ENCODE results near the gene SKI. TPM values are rescaled to one million over a fixed set of nuclear protein-coding genes. Genes with fewer than 3 reads are reported as not detected.

The SKI gene
- total RNA-seq, 3 donors from 2014 or later, result 26.8 to 86.6 (median 29.0) TPM

GRCh38 chr1:2248854-2249558 lies 20.9 kb downstream of the SKI start:
- DNase-seq, result peak in 1 of 3 donors; percentile 29
- TF ChIP-seq CTCF (IDR thresholded peaks at IDR 0.05), result no peak
- intact Hi-C loops (cut with DNase I, micrococcal nuclease), result no loop called here
- Histone ChIP-seq H3K9me3 (no peaks in the 10 kb centered on the region), H3K36me3 (ENCODE audit: low read depth) (no peaks in the 10 kb centered on the region), H3K4me1 (ENCODE audit: low read depth) (peaks cover 58% of the 10 kb centered on the region), H3K4me3 (no peak overlapping the region)
- ATAC-seq, result no peak

GRCh38 chr1:2249559-2249906 lies 21.4 kb downstream of the SKI start:
- H3K4me1 ChIP-seq (ENCODE audit: low read depth), result peaks cover 62% of the 10 kb centered on the region
- no peak for ATAC-seq
- intact Hi-C loops (cut with DNase I, micrococcal nuclease), result no loop called here
- no peaks in the 10 kb centered on the region for H3K36me3 ChIP-seq (ENCODE audit: low read depth)
- no peak for TF ChIP-seq CTCF (IDR thresholded peaks at IDR 0.05)
- no peak for DNase-seq
- H3K4me3 ChIP-seq, result no peak overlapping the region
- no peaks in the 10 kb centered on the region for H3K9me3 ChIP-seq

- intact Hi-C loops (cut with DNase I, micrococcal nuclease), result no loop called here
- no peak for TF ChIP-seq CTCF (IDR thresholded peaks at IDR 0.05)
- DNase-seq (peak in 1 of 3 donors; percentile 55), ATAC-seq (peak; percentile 60)
- H3K4me1 ChIP-seq (ENCODE audit: low read depth), result peaks cover 64% of the 10 kb centered on the region
- H3K4me3 ChIP-seq, result no peak overlapping the region
- H3K36me3 ChIP-seq (ENCODE audit: low read depth), result no peaks in the 10 kb centered on the region
- peaks cover 3% of the 10 kb centered on the region for H3K9me3 ChIP-seq
Measured at GRCh38 chr1:2250721-2251281, 22.7 kb downstream of the SKI start.

- ATAC-seq (no peak), DNase-seq (peak in 1 of 3 donors; percentile 23)
- H3K9me3 ChIP-seq, result peaks cover 4% of the 10 kb centered on the region
- H3K36me3 ChIP-seq (ENCODE audit: low read depth), result no peaks in the 10 kb centered on the region
- H3K4me3 ChIP-seq, result no peak overlapping the region
- H3K4me1 ChIP-seq (ENCODE audit: low read depth), result peaks cover 58% of the 10 kb centered on the region
- no peak for TF ChIP-seq CTCF (IDR thresholded peaks at IDR 0.05)
- intact Hi-C loops (cut with DNase I, micrococcal nuclease), result no loop called here
Measured at GRCh38 chr1:2251363-2251762, 23.2 kb downstream of the SKI start.

- intact Hi-C loops (cut with DNase I, micrococcal nuclease), result no loop called here
- no peak for ATAC-seq
- peaks cover 56% of the 10 kb centered on the region for H3K4me1 ChIP-seq (ENCODE audit: low read depth)
- peak in 1 of 3 donors; percentile 31 for DNase-seq
- no peak for TF ChIP-seq CTCF (IDR thresholded peaks at IDR 0.05)
- H3K9me3 ChIP-seq, result peaks cover 4% of the 10 kb centered on the region
- H3K4me3 ChIP-seq, result no peak overlapping the region
- H3K36me3 ChIP-seq (ENCODE audit: low read depth), result no peaks in the 10 kb centered on the region
Measured at GRCh38 chr1:2251786-2252185, 23.7 kb downstream of the SKI start.

All from mucosa of descending colon (tissue), 3 donors.